Measurements from ENCODE around the gene SPTLC3. TPM values are rescaled to one million over a fixed set of nuclear protein-coding genes. Genes with fewer than 3 reads are reported as not detected.
A peak's percentile ranks its signal among the peaks of the same experiment; 100 is the strongest.

The SPTLC3 gene
- polyA plus RNA-seq (2013, experiment 1 of 2): 2.1 TPM
- polyA plus RNA-seq (2013, experiment 2 of 2): 1.7 TPM

GRCh38 chr20:13008761-13009681 lies at the start of gene SPTLC3:
SPTLC3 (plus strand) TSS chr20:13008972; CDS start chr20:13009268, 296 bp downstream.
- Histone ChIP-seq H3K9me3 (ENCODE audit: control insufficient read depth, low read length) (no peaks in the 10 kb centered on the region), H4K91ac (ENCODE audit: low read length) (no peak within 1 kb of the TSS), H3K9ac (ENCODE audit: low read length) (peak within 1 kb of the TSS; percentile 86), H3K4me3 (ENCODE audit: insufficient read depth in 1 of 2, low read depth in 1 of 2, low read length in 2 of 2) (peak within 1 kb of the TSS; percentile 49 to 91), H3K79me1 (replicated peaks; ENCODE audit: low read length, poor library complexity, severe bottlenecking) (peaks cover 9% of the 10 kb centered on the region), H2AK5ac (ENCODE audit: low read length, severe bottlenecking) (no peak within 1 kb of the TSS), H3K18ac (ENCODE audit: low read depth in 1 of 2, low read length in 2 of 2) (no peak within 1 kb of the TSS), H3K4me2 (ENCODE audit: low read length, poor library complexity, severe bottlenecking) (peak within 1 kb of the TSS; percentile 56), H2BK120ac (ENCODE audit: low read depth, low read length) (no peak within 1 kb of the TSS), H3K36me3 (ENCODE audit: control insufficient read depth in 1 of 2, insufficient read depth in 2 of 2, low read depth in 1 of 2, low read length in 2 of 2) (peaks cover 0 to 3% of the 10 kb centered on the region in 2 experiments), H3K23ac (ENCODE audit: low read length in 2 of 2) (no peak within 1 kb of the TSS), H4K8ac (ENCODE audit: low read length) (no peak within 1 kb of the TSS), H2BK5ac (ENCODE audit: low read depth, low read length, poor library complexity, severe bottlenecking) (no peak within 1 kb of the TSS), H2BK15ac (ENCODE audit: low read depth, poor library complexity, severe bottlenecking) (no peak within 1 kb of the TSS), H3K4me1 (ENCODE audit: control insufficient read depth, insufficient read depth, low read depth, low read length) (peaks cover 10% of the 10 kb centered on the region), H3K27me3 (ENCODE audit: control insufficient read depth in 1 of 2, insufficient read depth in 1 of 2, low read length in 2 of 2) (no peaks in the 10 kb centered on the region), H3K27ac (ENCODE audit: low read length, poor library complexity, severe bottlenecking) (peak within 1 kb of the TSS; percentile 89), H2BK12ac (ENCODE audit: low read length in 2 of 2) (no peak within 1 kb of the TSS), H3K14ac (ENCODE audit: low read length in 2 of 2) (no peak within 1 kb of the TSS), H3K4ac (ENCODE audit: low read depth in 1 of 2, low read length in 2 of 2) (no peak within 1 kb of the TSS), H2AFZ (ENCODE audit: low read depth, low read length) (peak within 1 kb of the TSS; percentile 29)
- peak; percentile 38 for DNase-seq
- WGBS: 36% methylated on average over 6 of the region's 9 CpGs

- Histone ChIP-seq H2BK12ac (ENCODE audit: low read length in 2 of 2) (no peak overlapping the region), H2AK5ac (ENCODE audit: low read length, severe bottlenecking) (no peak overlapping the region), H3K27me3 (ENCODE audit: control insufficient read depth in 1 of 2, insufficient read depth in 1 of 2, low read length in 2 of 2) (no peaks in the 10 kb centered on the region), H2AFZ (ENCODE audit: low read depth, low read length) (no peak overlapping the region), H2BK5ac (ENCODE audit: low read depth, low read length, poor library complexity, severe bottlenecking) (no peak overlapping the region), H3K4me1 (ENCODE audit: control insufficient read depth, insufficient read depth, low read depth, low read length) (peaks cover 3% of the 10 kb centered on the region), H4K91ac (ENCODE audit: low read length) (no peak overlapping the region), H3K79me1 (replicated peaks; ENCODE audit: low read length, poor library complexity, severe bottlenecking) (no peaks in the 10 kb centered on the region), H3K23ac (ENCODE audit: low read length in 2 of 2) (no peak overlapping the region), H3K9me3 (ENCODE audit: control insufficient read depth, low read length) (no peaks in the 10 kb centered on the region), H3K36me3 (ENCODE audit: control insufficient read depth in 1 of 2, insufficient read depth in 2 of 2, low read depth in 1 of 2, low read length in 2 of 2) (no peaks in the 10 kb centered on the region), H3K18ac (ENCODE audit: low read depth in 1 of 2, low read length in 2 of 2) (no peak overlapping the region), H2BK15ac (ENCODE audit: low read depth, poor library complexity, severe bottlenecking) (no peak overlapping the region), H3K14ac (ENCODE audit: low read length in 2 of 2) (no peak overlapping the region), H3K27ac (ENCODE audit: low read length, poor library complexity, severe bottlenecking) (no peak overlapping the region), H3K9ac (ENCODE audit: low read length) (no peak overlapping the region), H2BK120ac (ENCODE audit: low read depth, low read length) (no peak overlapping the region), H4K8ac (ENCODE audit: low read length) (no peak overlapping the region), H3K4ac (ENCODE audit: low read depth in 1 of 2, low read length in 2 of 2) (no peak overlapping the region), H3K4me3 (ENCODE audit: insufficient read depth in 1 of 2, low read depth in 1 of 2, low read length in 2 of 2) (no peak overlapping the region), H3K4me2 (ENCODE audit: low read length, poor library complexity, severe bottlenecking) (no peak overlapping the region)
- 100% methylated on average over 1 of the region's 4 CpGs for WGBS
- no peak for DNase-seq
Observed at GRCh38 chr20:12961725-12962124, 47.0 kb upstream of the SPTLC3 start.

- Histone ChIP-seq H2BK12ac (ENCODE audit: low read length in 2 of 2) (no peak overlapping the region), H3K23ac (ENCODE audit: low read length in 2 of 2) (no peak overlapping the region), H3K14ac (ENCODE audit: low read length in 2 of 2) (no peak overlapping the region), H2AK5ac (ENCODE audit: low read length, severe bottlenecking) (no peak overlapping the region), H3K18ac (ENCODE audit: low read depth in 1 of 2, low read length in 2 of 2) (no peak overlapping the region), H3K4me3 (ENCODE audit: insufficient read depth in 1 of 2, low read depth in 1 of 2, low read length in 2 of 2) (no peak overlapping the region), H4K8ac (ENCODE audit: low read length) (no peak overlapping the region), H3K9ac (ENCODE audit: low read length) (no peak overlapping the region), H3K4ac (ENCODE audit: low read depth in 1 of 2, low read length in 2 of 2) (no peak overlapping the region), H3K9me3 (ENCODE audit: control insufficient read depth, low read length) (no peaks in the 10 kb centered on the region), H2BK5ac (ENCODE audit: low read depth, low read length, poor library complexity, severe bottlenecking) (no peak overlapping the region), H3K36me3 (ENCODE audit: control insufficient read depth in 1 of 2, insufficient read depth in 2 of 2, low read depth in 1 of 2, low read length in 2 of 2) (no peaks in the 10 kb centered on the region), H3K79me1 (replicated peaks; ENCODE audit: low read length, poor library complexity, severe bottlenecking) (no peaks in the 10 kb centered on the region), H2BK15ac (ENCODE audit: low read depth, poor library complexity, severe bottlenecking) (no peak overlapping the region), H2BK120ac (ENCODE audit: low read depth, low read length) (no peak overlapping the region), H2AFZ (ENCODE audit: low read depth, low read length) (no peak overlapping the region), H3K27ac (ENCODE audit: low read length, poor library complexity, severe bottlenecking) (no peak overlapping the region), H4K91ac (ENCODE audit: low read length) (no peak overlapping the region), H3K4me2 (ENCODE audit: low read length, poor library complexity, severe bottlenecking) (no peak overlapping the region), H3K4me1 (ENCODE audit: control insufficient read depth, insufficient read depth, low read depth, low read length) (peaks cover 4% of the 10 kb centered on the region), H3K27me3 (ENCODE audit: control insufficient read depth in 1 of 2, insufficient read depth in 1 of 2, low read length in 2 of 2) (no peaks in the 10 kb centered on the region)
- no CpG with 5 or more reads among the region's 2 CpGs for WGBS
- no peak for DNase-seq
Observed at GRCh38 chr20:12962895-12963294, 45.9 kb upstream of the SPTLC3 start.

GRCh38 chr20:12963416-12963815 lies 45.4 kb upstream of the SPTLC3 start:
- Histone ChIP-seq H3K4me2 (ENCODE audit: low read length, poor library complexity, severe bottlenecking) (no peak overlapping the region), H3K9ac (ENCODE audit: low read length) (no peak overlapping the region), H3K36me3 (ENCODE audit: control insufficient read depth in 1 of 2, insufficient read depth in 2 of 2, low read depth in 1 of 2, low read length in 2 of 2) (no peaks in the 10 kb centered on the region), H3K4ac (ENCODE audit: low read depth in 1 of 2, low read length in 2 of 2) (no peak overlapping the region), H3K4me3 (ENCODE audit: insufficient read depth in 1 of 2, low read depth in 1 of 2, low read length in 2 of 2) (no peak overlapping the region), H3K27me3 (ENCODE audit: control insufficient read depth in 1 of 2, insufficient read depth in 1 of 2, low read length in 2 of 2) (no peaks in the 10 kb centered on the region), H3K79me1 (replicated peaks; ENCODE audit: low read length, poor library complexity, severe bottlenecking) (no peaks in the 10 kb centered on the region), H4K91ac (ENCODE audit: low read length) (no peak overlapping the region), H3K9me3 (ENCODE audit: control insufficient read depth, low read length) (no peaks in the 10 kb centered on the region), H3K14ac (ENCODE audit: low read length in 2 of 2) (no peak overlapping the region), H2BK5ac (ENCODE audit: low read depth, low read length, poor library complexity, severe bottlenecking) (no peak overlapping the region), H3K4me1 (ENCODE audit: control insufficient read depth, insufficient read depth, low read depth, low read length) (peaks cover 4% of the 10 kb centered on the region), H3K23ac (ENCODE audit: low read length in 2 of 2) (no peak overlapping the region), H4K8ac (ENCODE audit: low read length) (no peak overlapping the region), H2AK5ac (ENCODE audit: low read length, severe bottlenecking) (no peak overlapping the region), H2AFZ (ENCODE audit: low read depth, low read length) (no peak overlapping the region), H2BK12ac (ENCODE audit: low read length in 2 of 2) (no peak overlapping the region), H2BK15ac (ENCODE audit: low read depth, poor library complexity, severe bottlenecking) (no peak overlapping the region), H2BK120ac (ENCODE audit: low read depth, low read length) (no peak overlapping the region), H3K27ac (ENCODE audit: low read length, poor library complexity, severe bottlenecking) (no peak overlapping the region), H3K18ac (ENCODE audit: low read depth in 1 of 2, low read length in 2 of 2) (no peak overlapping the region)
- no peak for DNase-seq
- 68% methylated on average over 2 of the region's 3 CpGs for WGBS
